ENCODE data around the gene KANSL3.
"Not testable (repeated sequence)": the region's sequence is repeated elsewhere in the genome, so short reads cannot be mapped to it uniquely, and the experiment has no call there.

Gene KANSL3

GRCh38 chr2:96668771-96669170 is 30.7 kb upstream of the KANSL3 start:
- H3K27ac ChIP-seq (ENCODE audit: low read length), result no peak overlapping the region
- no peaks in the 10 kb centered on the region for H3K36me3 ChIP-seq (ENCODE audit: control insufficient read depth, low read depth, low read length)
- no peak overlapping the region for H3K9ac ChIP-seq (ENCODE audit: low read length)

GRCh38 chr2:96665717-96666116 is 27.6 kb upstream of the KANSL3 start:
- not testable (repeated sequence) for H3K27ac ChIP-seq (ENCODE audit: low read length); H3K9ac ChIP-seq (ENCODE audit: low read length); H3K9me3 ChIP-seq (ENCODE audit: control insufficient read depth, low read depth, low read length); H3K27me3 ChIP-seq (ENCODE audit: control insufficient read depth, insufficient read depth, low read length); H3K4me3 ChIP-seq (ENCODE audit: low read length); H3K36me3 ChIP-seq (ENCODE audit: control insufficient read depth, low read depth, low read length); H3K4me1 ChIP-seq (ENCODE audit: control insufficient read depth, low read depth, low read length)

More at GRCh38 chr2:96668771-96669170, 30.7 kb upstream of the KANSL3 start:
- Histone ChIP-seq H3K4me3 (ENCODE audit: low read length) (no peak overlapping the region), H3K4me1 (ENCODE audit: control insufficient read depth, low read depth, low read length) (no peaks in the 10 kb centered on the region), H3K9me3 (ENCODE audit: control insufficient read depth, low read depth, low read length) (no peaks in the 10 kb centered on the region), H3K27me3 (ENCODE audit: control insufficient read depth, insufficient read depth, low read length) (no peaks in the 10 kb centered on the region)

- H3K27me3 ChIP-seq (ENCODE audit: control insufficient read depth, insufficient read depth, low read length), result no peaks in the 10 kb centered on the region
- no peaks in the 10 kb centered on the region for H3K36me3 ChIP-seq (ENCODE audit: control insufficient read depth, low read depth, low read length)
- no peak overlapping the region for H3K9ac ChIP-seq (ENCODE audit: low read length)
- H3K4me1 ChIP-seq (ENCODE audit: control insufficient read depth, low read depth, low read length), result no peaks in the 10 kb centered on the region
- no peak overlapping the region for H3K4me3 ChIP-seq (ENCODE audit: low read length)
- H3K27ac ChIP-seq (ENCODE audit: low read length), result no peak overlapping the region
- no peaks in the 10 kb centered on the region for H3K9me3 ChIP-seq (ENCODE audit: control insufficient read depth, low read depth, low read length)
Observed at GRCh38 chr2:96665083-96665569, 27.0 kb upstream of the KANSL3 start.

GRCh38 chr2:96664366-96664925 is 26.3 kb upstream of the KANSL3 start:
- Histone ChIP-seq H3K9me3 (ENCODE audit: control insufficient read depth, low read depth, low read length) (no peaks in the 10 kb centered on the region), H3K27ac (ENCODE audit: low read length) (no peak overlapping the region), H3K27me3 (ENCODE audit: control insufficient read depth, insufficient read depth, low read length) (no peaks in the 10 kb centered on the region), H3K4me3 (ENCODE audit: low read length) (no peak overlapping the region), H3K4me1 (ENCODE audit: control insufficient read depth, low read depth, low read length) (no peaks in the 10 kb centered on the region), H3K36me3 (ENCODE audit: control insufficient read depth, low read depth, low read length) (no peaks in the 10 kb centered on the region), H3K9ac (ENCODE audit: low read length) (no peak overlapping the region)

- no peak overlapping the region for H3K9ac ChIP-seq (ENCODE audit: low read length)
- H3K27me3 ChIP-seq (ENCODE audit: control insufficient read depth, insufficient read depth, low read length), result no peaks in the 10 kb centered on the region
- no peaks in the 10 kb centered on the region for H3K36me3 ChIP-seq (ENCODE audit: control insufficient read depth, low read depth, low read length)
- no peaks in the 10 kb centered on the region for H3K9me3 ChIP-seq (ENCODE audit: control insufficient read depth, low read depth, low read length)
- no peak overlapping the region for H3K27ac ChIP-seq (ENCODE audit: low read length)
- H3K4me1 ChIP-seq (ENCODE audit: control insufficient read depth, low read depth, low read length), result no peaks in the 10 kb centered on the region
- no peak overlapping the region for H3K4me3 ChIP-seq (ENCODE audit: low read length)
Observed at GRCh38 chr2:96663829-96664228, 25.7 kb upstream of the KANSL3 start.

- no peaks in the 10 kb centered on the region for H3K27me3 ChIP-seq (ENCODE audit: control insufficient read depth, insufficient read depth, low read length)
- no peak overlapping the region for H3K4me3 ChIP-seq (ENCODE audit: low read length)
- H3K9me3 ChIP-seq (ENCODE audit: control insufficient read depth, low read depth, low read length), result no peaks in the 10 kb centered on the region
- H3K27ac ChIP-seq (ENCODE audit: low read length), result no peak overlapping the region
- no peaks in the 10 kb centered on the region for H3K36me3 ChIP-seq (ENCODE audit: control insufficient read depth, low read depth, low read length)
- H3K9ac ChIP-seq (ENCODE audit: low read length), result no peak overlapping the region
- H3K4me1 ChIP-seq (ENCODE audit: control insufficient read depth, low read depth, low read length), result no peaks in the 10 kb centered on the region
Observed at GRCh38 chr2:96663177-96663576, 25.1 kb upstream of the KANSL3 start.

- Histone ChIP-seq H3K4me3 (ENCODE audit: low read length) (no peak overlapping the region), H3K36me3 (ENCODE audit: control insufficient read depth, low read depth, low read length) (no peaks in the 10 kb centered on the region), H3K27me3 (ENCODE audit: control insufficient read depth, insufficient read depth, low read length) (no peaks in the 10 kb centered on the region), H3K27ac (ENCODE audit: low read length) (no peak overlapping the region), H3K9ac (ENCODE audit: low read length) (no peak overlapping the region), H3K9me3 (ENCODE audit: control insufficient read depth, low read depth, low read length) (no peaks in the 10 kb centered on the region), H3K4me1 (ENCODE audit: control insufficient read depth, low read depth, low read length) (no peaks in the 10 kb centered on the region)
Observed at GRCh38 chr2:96662360-96662759, 24.2 kb upstream of the KANSL3 start.

- Histone ChIP-seq H3K9ac (ENCODE audit: low read length) (no peak overlapping the region), H3K36me3 (ENCODE audit: control insufficient read depth, low read depth, low read length) (no peaks in the 10 kb centered on the region), H3K4me1 (ENCODE audit: control insufficient read depth, low read depth, low read length) (no peaks in the 10 kb centered on the region), H3K27ac (ENCODE audit: low read length) (no peak overlapping the region), H3K9me3 (ENCODE audit: control insufficient read depth, low read depth, low read length) (no peaks in the 10 kb centered on the region), H3K27me3 (ENCODE audit: control insufficient read depth, insufficient read depth, low read length) (no peaks in the 10 kb centered on the region), H3K4me3 (ENCODE audit: low read length) (no peak overlapping the region)
Observed at GRCh38 chr2:96661324-96661723, 23.2 kb upstream of the KANSL3 start.

- H3K9me3 ChIP-seq (ENCODE audit: control insufficient read depth, low read depth, low read length), result no peaks in the 10 kb centered on the region
- H3K4me3 ChIP-seq (ENCODE audit: low read length), result no peak overlapping the region
- no peak overlapping the region for H3K9ac ChIP-seq (ENCODE audit: low read length)
- H3K4me1 ChIP-seq (ENCODE audit: control insufficient read depth, low read depth, low read length), result no peaks in the 10 kb centered on the region
- no peak overlapping the region for H3K27ac ChIP-seq (ENCODE audit: low read length)
- no peaks in the 10 kb centered on the region for H3K36me3 ChIP-seq (ENCODE audit: control insufficient read depth, low read depth, low read length)
- H3K27me3 ChIP-seq (ENCODE audit: control insufficient read depth, insufficient read depth, low read length), result no peaks in the 10 kb centered on the region
Observed at GRCh38 chr2:96656540-96656939, 18.4 kb upstream of the KANSL3 start.

- Histone ChIP-seq H3K9me3 (ENCODE audit: control insufficient read depth, low read depth, low read length) (no peaks in the 10 kb centered on the region), H3K9ac (ENCODE audit: low read length) (no peak overlapping the region), H3K4me1 (ENCODE audit: control insufficient read depth, low read depth, low read length) (no peaks in the 10 kb centered on the region), H3K4me3 (ENCODE audit: low read length) (no peak overlapping the region), H3K27ac (ENCODE audit: low read length) (no peak overlapping the region), H3K36me3 (ENCODE audit: control insufficient read depth, low read depth, low read length) (no peaks in the 10 kb centered on the region), H3K27me3 (ENCODE audit: control insufficient read depth, insufficient read depth, low read length) (no peaks in the 10 kb centered on the region)
Observed at GRCh38 chr2:96655526-96655925, 17.4 kb upstream of the KANSL3 start.

- not testable (repeated sequence) for H3K4me1 ChIP-seq (ENCODE audit: control insufficient read depth, low read depth, low read length); H3K27me3 ChIP-seq (ENCODE audit: control insufficient read depth, insufficient read depth, low read length); H3K36me3 ChIP-seq (ENCODE audit: control insufficient read depth, low read depth, low read length); H3K4me3 ChIP-seq (ENCODE audit: low read length); H3K27ac ChIP-seq (ENCODE audit: low read length); H3K9me3 ChIP-seq (ENCODE audit: control insufficient read depth, low read depth, low read length); H3K9ac ChIP-seq (ENCODE audit: low read length)
Observed at GRCh38 chr2:96654791-96655190, 16.7 kb upstream of the KANSL3 start.

GRCh38 chr2:96651793-96652192 is 13.7 kb upstream of the KANSL3 start:
- Histone ChIP-seq H3K36me3 (ENCODE audit: control insufficient read depth, low read depth, low read length) (no peaks in the 10 kb centered on the region), H3K9me3 (ENCODE audit: control insufficient read depth, low read depth, low read length) (no peaks in the 10 kb centered on the region), H3K4me3 (ENCODE audit: low read length) (no peak overlapping the region), H3K27ac (ENCODE audit: low read length) (no peak overlapping the region), H3K4me1 (ENCODE audit: control insufficient read depth, low read depth, low read length) (no peaks in the 10 kb centered on the region), H3K27me3 (ENCODE audit: control insufficient read depth, insufficient read depth, low read length) (no peaks in the 10 kb centered on the region), H3K9ac (ENCODE audit: low read length) (no peak overlapping the region)

Measured in iPS-18a (cell line).